SK-N-SH treated with all-trans-retinoic acid at 6 μM for 48 hours (cell line): ENCODE measurements around the gene FGF21.

Experiments
- ARNTL ChIP-seq: fragments of 450-650 bp; formaldehyde crosslinking; IDR thresholded peaks from 2 replicates; pipeline ENCODE4 v1.5.0; 2020; ENCODE audit warnings: low read depth, mild to moderate bottlenecking, moderate library complexity, borderline replicate concordance
- CREB5 ChIP-seq: fragments of 250-450 bp; sonication (Bioruptor Pico); IDR thresholded peaks from 2 replicates; pipeline ENCODE4 v1.5.1; 2020; ENCODE audit warnings: low read depth, mild to moderate bottlenecking, moderate library complexity
- CSRNP3 ChIP-seq: fragments of 250-450 bp; sonication (Bioruptor Pico); IDR thresholded peaks from 2 replicates; pipeline ENCODE4 v1.5.1; 2021; ENCODE audit warnings: mild to moderate bottlenecking, moderate library complexity
- ESRRG ChIP-seq: fragments of 250-450 bp; sonication (Bioruptor Pico); IDR thresholded peaks from 2 replicates; pipeline ENCODE4 v1.6.1; 2021; ENCODE audit warnings: mild to moderate bottlenecking
- GLIS3 ChIP-seq: fragments of 250-450 bp; sonication (Bioruptor Pico); IDR thresholded peaks from 2 replicates; pipeline ENCODE4 v1.5.0; 2020; ENCODE audit warnings: mild to moderate bottlenecking, moderate library complexity
- OSR1 ChIP-seq: fragments of 250-450 bp; sonication (Bioruptor Pico); IDR thresholded peaks from 2 replicates; pipeline ENCODE4 v1.8.0; 2022; ENCODE audit warnings: moderate library complexity, mild to moderate bottlenecking, inconsistent platforms
- PATZ1 ChIP-seq: fragments of 250-450 bp; sonication (Bioruptor Pico); IDR thresholded peaks from 2 replicates; pipeline ENCODE4 v1.8.0; 2020; ENCODE audit warnings: mild to moderate bottlenecking, moderate library complexity, borderline replicate concordance
- RARB ChIP-seq: fragments of 250-450 bp; sonication (Bioruptor Pico); IDR thresholded peaks from 2 replicates; pipeline ENCODE4 v1.8.0; 2021; ENCODE audit warnings: mild to moderate bottlenecking, moderate library complexity
- TOX ChIP-seq: fragments of 250-450 bp; sonication (Bioruptor Pico); IDR thresholded peaks from 2 replicates; pipeline ENCODE4 v1.8.0; 2021; ENCODE audit warnings: mild to moderate bottlenecking, moderate library complexity, borderline replicate concordance
- ZFP3 ChIP-seq: fragments of 250-450 bp; sonication (Bioruptor Pico); IDR thresholded peaks from 2 replicates; pipeline ENCODE4 v1.5.0; 2020; ENCODE audit warnings: mild to moderate bottlenecking, moderate library complexity
- ZNF565 ChIP-seq: fragments of 450-650 bp; formaldehyde crosslinking; conservative IDR thresholded peaks from 2 replicates; pipeline ENCODE4 v1.5.0; 2020; ENCODE audit warnings: low read depth, mild to moderate bottlenecking, moderate library complexity
- TF ChIP-seq, protein P1 (sequence below): fragments of 250-450 bp; sonication (Bioruptor Pico); IDR thresholded peaks from 2 replicates; pipeline ENCODE4 v1.8.0; 2021; ENCODE audit warnings: low read depth, mild to moderate bottlenecking, moderate library complexity, borderline replicate concordance
- TF ChIP-seq, protein P2 (sequence below): fragments of 250-450 bp; sonication (Bioruptor Pico); IDR thresholded peaks from 2 replicates; pipeline ENCODE4 v1.5.0; 2020; ENCODE audit warnings: mild to moderate bottlenecking, moderate library complexity

DNA sequence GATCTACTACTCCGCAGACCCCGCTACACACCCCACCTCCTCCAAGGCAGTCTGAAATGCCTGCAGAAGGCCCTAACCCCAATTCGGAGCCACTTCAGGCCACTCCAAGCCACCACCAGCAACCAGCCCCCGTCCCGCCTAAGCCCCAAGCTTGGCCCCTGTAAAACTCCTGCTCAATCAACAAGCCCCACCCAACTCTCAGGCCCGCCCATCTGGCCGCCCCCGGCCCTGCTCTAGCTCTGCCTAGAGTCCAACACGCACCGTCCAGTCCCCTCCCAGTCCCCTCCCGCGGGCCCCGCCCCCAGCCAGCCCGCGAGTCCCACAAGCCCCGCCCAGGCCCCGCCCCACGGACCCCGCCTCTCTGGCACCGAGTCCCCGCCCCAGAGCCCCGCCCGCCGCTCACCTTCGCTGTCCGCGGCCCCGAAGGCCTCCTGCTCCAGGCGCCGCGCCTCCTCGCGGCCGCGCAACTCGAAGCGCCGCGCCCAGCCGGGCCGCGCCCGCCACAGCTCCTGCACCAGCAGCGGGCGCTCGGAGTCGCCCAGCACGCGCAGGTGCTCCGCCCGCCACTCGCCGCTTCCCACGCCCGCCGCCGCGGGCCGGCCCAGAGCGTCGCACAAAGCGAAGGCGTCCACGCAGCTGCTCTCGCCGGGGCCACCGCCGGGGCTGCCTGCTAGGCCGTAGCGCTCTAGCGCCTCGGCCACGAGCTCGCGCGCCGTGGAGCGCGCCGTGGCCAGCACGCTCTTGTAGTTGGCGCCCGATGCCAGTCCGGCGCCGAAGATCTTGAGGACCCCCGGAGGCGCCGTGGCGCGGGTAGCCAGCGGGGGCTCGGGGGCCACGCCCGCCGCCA, 16.5 kb upstream of the FGF21 start:
- TF ChIP-seq RARB (CRISPR knock-in tag) (no peak), PATZ1 (CRISPR knock-in tag) (no peak), CREB5 (CRISPR knock-in tag) (no peak), OSR1 (no peak), ESRRG (CRISPR knock-in tag) (no peak), ZNF565 (CRISPR knock-in tag) (no peak), ARNTL (CRISPR knock-in tag) (no peak), ZFP3 (CRISPR knock-in tag) (0 out of 2 replicates have a peak, but pooled peaks have one; percentile 15), CSRNP3 (no peak), GLIS3 (CRISPR knock-in tag) (no peak), TOX (CRISPR knock-in tag) (no peak)
- TF ChIP-seq, protein P1, sequence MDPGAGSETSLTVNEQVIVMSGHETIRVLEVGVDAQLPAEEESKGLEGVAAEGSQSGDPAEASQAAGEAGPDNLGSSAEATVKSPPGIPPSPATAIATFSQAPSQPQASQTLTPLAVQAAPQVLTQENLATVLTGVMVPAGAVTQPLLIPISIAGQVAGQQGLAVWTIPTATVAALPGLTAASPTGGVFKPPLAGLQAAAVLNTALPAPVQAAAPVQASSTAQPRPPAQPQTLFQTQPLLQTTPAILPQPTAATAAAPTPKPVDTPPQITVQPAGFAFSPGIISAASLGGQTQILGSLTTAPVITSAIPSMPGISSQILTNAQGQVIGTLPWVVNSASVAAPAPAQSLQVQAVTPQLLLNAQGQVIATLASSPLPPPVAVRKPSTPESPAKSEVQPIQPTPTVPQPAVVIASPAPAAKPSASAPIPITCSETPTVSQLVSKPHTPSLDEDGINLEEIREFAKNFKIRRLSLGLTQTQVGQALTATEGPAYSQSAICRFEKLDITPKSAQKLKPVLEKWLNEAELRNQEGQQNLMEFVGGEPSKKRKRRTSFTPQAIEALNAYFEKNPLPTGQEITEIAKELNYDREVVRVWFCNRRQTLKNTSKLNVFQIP: no peak
- TF ChIP-seq, protein P2, sequence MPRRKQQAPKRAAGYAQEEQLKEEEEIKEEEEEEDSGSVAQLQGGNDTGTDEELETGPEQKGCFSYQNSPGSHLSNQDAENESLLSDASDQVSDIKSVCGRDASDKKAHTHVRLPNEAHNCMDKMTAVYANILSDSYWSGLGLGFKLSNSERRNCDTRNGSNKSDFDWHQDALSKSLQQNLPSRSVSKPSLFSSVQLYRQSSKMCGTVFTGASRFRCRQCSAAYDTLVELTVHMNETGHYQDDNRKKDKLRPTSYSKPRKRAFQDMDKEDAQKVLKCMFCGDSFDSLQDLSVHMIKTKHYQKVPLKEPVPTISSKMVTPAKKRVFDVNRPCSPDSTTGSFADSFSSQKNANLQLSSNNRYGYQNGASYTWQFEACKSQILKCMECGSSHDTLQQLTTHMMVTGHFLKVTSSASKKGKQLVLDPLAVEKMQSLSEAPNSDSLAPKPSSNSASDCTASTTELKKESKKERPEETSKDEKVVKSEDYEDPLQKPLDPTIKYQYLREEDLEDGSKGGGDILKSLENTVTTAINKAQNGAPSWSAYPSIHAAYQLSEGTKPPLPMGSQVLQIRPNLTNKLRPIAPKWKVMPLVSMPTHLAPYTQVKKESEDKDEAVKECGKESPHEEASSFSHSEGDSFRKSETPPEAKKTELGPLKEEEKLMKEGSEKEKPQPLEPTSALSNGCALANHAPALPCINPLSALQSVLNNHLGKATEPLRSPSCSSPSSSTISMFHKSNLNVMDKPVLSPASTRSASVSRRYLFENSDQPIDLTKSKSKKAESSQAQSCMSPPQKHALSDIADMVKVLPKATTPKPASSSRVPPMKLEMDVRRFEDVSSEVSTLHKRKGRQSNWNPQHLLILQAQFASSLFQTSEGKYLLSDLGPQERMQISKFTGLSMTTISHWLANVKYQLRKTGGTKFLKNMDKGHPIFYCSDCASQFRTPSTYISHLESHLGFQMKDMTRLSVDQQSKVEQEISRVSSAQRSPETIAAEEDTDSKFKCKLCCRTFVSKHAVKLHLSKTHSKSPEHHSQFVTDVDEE (CRISPR knock-in tag): no peak
